Skeletal muscle cell (primary cell): ENCODE measurements around the gene SLC29A2.
A peak's percentile ranks its signal among the peaks of the same experiment; 100 is the strongest.

Source experiments
- DNase-seq: peaks from one replicate; pipeline ENCODE4 v3.0.0-alpha.2; 2010; ENCODE audit warnings: low read depth
- H3K4me3 ChIP-seq: 2 replicates; pipeline ENCODE4 v1.5.1; 2011; ENCODE audit warnings: low read depth, mild to moderate bottlenecking, control low read depth, low read length, moderate library complexity

Gene SLC29A2

DNA sequence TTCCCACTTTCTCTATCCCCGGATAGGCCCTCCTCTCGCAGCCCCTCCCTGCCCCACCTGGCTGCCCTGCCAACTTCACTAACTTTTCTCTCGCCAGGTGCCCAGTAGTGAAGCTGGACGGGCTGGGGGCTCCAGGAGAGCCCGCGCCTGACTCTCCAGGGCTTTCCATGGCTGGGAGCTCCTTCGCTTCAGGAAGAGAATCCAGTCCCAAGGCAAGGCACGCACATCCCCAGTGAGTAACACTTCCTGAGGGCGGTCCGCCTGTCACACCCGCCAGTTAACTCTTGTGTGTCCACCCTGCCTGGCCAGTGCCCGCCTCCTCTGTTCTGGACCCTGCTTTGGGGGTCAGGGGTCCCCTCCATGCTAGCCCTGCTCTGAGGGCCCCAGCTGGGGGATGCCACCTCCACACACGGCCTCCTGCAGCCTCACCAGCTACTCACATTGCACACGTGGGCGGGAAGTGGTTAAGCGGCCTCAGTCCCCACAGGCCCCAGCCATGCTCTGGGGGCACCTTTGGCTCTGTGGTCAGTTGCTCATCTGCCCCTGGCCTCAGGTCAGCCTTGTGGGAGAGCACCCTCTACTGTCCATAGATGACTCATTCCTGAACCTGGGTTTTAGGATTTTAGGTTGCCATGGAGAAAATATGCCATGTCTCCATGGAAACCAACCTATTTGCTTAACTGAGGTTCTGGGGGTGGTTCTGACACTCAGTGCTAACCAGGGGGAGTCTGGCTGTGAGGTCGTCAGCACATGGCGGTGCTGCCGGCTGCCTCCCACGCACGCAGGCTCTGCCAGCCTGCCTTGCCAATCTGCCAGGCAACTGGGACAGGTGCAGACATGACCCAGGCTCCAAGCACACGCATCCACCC, 35.1 kb downstream of the SLC29A2 start, which contains the start of gene RIN1:
Gene RIN1, minus strand, starts transcription at position 201 of the 869 bp plus-strand sequence. Its CDS starts 32 bp downstream, at position 169.
- peak; percentile 98 for DNase-seq
- H3K4me3 ChIP-seq: peak within 1 kb of the TSS; percentile 77

DNA sequence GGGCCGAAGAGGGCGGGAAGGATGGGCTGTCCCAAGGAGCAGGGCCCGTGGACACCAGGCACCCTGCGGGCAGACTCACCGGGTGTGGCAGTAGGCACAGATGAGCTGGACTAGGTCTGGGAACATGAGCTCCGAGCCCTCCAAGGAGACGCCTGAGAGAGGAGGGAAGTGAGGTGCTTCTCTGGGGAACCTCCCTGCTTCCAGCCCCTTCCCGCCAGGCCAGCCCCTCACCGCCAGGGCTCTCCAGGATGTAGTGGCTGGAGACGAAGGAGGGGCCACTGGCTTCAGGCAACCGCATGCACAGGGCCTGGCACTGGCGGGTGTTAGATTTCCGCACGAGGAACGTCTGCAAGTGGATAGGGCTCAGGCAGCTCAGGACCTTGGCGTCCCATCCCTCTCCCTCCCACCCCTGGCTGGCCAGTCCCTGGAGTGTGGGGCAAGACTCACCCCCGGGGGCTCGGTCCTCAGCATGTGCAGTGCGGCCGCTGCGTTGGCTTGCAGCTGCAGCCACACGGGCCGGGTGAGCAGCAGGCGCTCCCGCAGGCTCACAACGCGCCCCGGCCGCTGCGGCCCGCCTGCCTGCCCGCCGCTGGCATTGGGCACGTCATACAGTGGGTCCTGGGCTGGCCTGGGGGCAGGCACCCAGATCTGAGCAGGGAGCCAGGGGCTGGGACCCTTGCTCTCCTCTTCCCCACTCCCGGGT, 35.9 kb downstream of the SLC29A2 start:
- H3K4me3 ChIP-seq: peak overlapping the region; percentile 77
- DNase-seq: no peak

DNA sequence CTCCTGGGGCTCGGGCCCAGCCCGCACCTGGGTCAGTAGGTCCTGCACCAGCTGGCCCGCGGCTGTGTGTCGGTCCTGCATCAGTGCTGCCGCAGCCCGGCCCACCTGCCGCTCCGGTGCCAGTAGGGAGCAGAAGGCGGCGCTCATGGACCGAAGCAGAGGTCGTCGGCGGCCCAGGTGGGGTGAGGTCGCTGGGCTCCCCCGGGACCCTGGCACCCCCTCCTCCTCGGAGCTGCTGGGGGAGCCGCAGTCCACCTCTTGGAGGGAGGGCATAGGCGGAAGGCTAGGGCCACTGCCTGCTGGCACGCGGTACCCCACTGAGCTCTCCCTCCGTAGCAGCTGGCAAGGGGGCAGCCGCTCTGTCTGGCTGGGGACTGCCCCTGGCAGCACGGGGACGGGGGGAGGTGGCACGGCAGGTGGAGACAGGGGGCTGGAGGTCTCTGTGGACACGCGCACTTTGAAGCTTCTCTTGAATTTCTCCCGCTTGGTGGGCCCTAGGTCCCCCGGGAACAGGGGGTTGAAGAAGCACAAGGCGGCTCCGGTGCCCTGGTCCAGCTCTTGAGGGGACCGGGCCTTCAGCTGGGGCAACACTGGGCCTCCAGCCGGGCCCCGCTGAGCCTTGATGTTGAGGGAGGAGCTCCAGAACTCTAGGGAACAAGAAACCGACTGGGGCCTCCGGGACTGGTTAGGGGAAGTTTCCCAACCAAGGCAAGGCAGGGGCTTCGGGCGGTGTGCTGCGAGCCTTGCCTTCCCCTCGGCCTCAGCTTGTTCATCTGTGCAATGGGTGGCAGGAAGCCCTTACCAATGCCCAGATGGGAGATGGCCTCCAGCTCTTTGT, 36.7 kb downstream of the SLC29A2 start:
- H3K4me3 ChIP-seq: peak overlapping the region; percentile 77
- DNase-seq: no peak

DNA sequence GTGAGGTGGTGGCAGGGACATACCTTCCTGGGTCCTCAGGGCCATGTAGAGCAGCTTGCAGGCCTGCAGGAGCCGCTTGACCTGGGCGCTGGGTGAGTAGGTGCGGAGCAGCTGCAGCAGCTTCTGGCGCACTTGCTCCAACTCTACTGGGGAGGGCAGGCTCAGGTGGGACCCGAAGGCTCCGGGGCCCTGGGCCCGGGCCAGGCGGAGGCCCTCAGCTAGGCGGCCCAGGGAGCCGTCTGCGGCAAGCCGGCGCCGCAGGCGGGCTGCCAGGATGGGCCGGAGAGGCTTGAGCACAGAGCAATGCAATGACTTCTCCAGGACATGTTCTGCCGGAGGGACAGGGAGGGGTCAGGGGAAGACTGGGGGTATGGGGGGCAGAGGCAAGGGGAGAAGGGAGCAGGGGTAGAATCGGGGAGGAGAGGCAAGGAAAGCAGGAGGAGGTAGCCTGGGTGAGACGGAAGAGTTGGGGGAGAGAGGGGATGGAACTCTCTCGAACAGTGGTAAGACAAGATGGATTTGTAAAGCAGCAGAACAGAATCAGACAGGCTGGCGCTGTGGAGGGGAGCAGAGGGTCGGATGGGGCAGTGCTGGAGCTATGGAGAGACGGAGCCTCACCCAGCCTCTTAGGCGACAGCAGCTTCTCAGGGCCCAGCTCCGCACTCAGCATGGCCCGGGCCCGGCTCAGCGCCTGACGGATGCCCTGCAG, 37.5 kb downstream of the SLC29A2 start:
- no peak for DNase-seq
- peak overlapping the region; percentile 77 for H3K4me3 ChIP-seq

DNA sequence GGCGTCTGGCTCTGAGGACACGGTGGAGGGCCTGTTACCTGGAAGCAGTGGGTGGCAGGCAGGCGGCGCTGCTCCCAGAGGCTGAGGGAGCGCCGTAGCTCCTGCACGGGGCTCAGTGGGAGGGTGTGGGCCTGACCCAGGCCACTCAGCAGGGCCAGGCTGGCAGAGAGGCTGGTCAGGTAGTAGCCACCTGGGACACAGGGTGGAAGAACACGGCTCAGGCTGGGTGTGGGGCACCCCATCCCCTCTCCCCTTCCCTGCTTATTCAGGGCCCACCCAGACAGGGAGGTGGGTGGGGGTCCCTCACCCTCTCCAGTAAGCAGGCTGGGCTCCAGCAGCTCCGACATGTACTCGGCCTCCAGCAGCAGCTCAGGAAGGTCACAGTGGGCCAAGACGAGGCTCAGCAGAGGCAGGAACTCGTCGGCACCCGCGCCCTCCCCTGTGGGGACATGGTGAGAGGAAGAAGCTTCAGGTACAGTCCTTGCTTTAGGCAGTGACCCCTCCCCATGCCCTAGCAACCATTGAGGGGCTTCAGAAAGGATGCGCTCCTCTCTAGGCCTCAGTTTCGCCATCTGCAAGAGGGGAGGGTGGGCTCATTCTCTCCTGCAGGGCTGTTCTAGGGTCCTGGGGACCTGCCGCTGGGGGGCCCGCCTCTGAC, 38.2 kb downstream of the SLC29A2 start:
- DNase-seq: no peak
- H3K4me3 ChIP-seq: peak overlapping the region; percentile 77

DNA sequence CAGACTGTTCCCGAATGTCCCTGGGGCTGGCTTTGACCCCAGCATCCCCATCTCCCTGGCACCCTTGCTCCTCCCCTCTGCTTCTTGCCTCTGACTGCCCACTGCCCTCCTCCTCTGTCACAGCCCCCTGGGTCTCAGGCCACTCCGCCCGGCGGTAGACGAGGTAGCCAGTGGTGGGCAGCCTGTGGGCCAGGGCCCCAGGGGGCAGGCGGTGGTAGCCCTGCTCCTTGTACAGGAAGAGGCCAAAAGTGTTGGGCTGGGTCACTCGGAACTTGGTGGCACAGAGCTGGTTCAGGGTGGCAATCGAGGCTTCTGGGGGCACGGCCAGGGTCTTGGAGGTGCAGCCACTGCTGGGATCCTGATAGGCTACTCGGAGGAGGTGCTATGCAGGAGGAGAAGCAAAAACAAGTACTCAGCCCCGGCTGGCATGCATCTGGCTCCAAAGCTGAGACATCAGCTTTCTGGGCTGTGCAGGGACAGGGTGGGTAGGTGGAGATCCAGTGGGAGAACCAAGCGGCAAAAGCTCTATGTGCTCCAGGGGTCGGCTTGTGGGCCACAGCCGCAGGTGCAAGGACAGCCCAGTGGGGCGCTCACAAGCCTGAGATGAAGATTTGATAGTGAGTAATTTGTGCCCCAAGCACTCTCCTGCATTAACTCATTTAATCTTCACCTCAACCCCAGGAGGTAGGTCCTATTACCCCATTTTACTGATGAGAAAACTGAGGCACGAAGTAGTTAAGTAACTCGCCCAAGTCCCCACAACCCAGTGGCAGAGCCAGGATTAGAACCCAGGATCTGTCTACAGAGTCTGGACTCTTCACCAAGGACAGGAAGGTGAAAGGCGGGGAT, 39.0 kb downstream of the SLC29A2 start:
- no peak overlapping the region for H3K4me3 ChIP-seq
- no peak for DNase-seq

DNA sequence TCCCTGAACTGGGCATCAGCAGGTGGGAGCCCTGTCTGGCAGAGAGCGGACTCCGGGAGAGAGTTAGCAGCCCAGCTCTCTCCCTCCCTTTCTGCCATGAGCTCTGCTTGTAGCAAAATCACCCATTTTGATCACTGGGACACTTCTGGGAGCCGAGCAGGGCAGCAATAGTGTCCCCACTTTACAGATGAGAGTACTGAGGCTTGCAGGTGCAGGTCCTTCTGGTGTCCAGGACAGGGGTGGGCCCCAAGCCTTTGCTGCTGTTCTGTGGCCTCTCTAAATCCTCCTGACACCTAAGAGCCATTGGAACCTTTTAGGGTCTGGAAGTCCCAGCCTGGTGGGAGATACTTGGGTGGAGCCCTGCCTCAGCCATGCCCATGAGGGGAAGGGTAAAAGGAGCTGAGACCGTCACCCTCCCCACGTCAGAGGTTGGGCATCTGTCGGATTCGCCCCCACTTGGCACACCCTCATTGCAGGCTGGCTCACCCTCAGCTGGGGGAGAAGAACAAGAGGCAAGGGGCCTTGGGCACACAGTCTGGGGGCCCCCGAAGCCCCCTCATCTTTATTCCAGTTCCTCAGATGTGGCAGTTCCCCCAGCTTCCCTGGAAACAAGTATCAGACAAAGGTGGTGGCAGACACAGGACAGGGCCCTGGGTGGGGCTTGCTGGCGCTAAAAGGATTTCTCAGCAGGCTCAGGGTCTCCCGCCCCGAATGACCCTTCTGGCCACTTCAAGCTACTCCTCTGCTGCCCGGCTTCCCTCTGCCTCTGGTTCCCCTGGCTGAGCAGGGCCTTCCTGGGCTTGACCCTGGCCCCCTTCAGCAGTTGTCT, 39.8 kb downstream of the SLC29A2 start:
- no peak for DNase-seq
- no peak overlapping the region for H3K4me3 ChIP-seq

DNA sequence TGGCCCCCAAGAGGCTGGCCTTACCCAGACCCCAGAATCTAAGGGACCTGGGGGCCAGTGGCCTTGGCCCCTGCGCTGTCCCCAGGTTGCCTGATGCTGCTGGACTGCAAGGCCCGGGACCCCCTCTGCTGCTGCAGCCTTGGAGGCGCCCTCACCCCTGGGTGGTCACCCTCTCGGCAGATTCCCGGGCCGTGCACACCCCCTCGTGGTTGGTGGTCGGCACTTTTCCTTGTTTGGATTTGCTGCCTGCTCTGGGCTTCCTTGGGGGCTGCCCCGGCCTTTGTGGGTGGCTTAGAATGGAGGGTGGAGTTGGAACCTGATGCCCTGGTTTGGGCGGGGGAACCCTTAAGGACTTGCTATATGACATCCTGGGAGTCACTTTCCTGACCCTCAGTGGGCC, 40.6 kb downstream of the SLC29A2 start:
- no peak for DNase-seq
- H3K4me3 ChIP-seq: no peak overlapping the region

DNA sequence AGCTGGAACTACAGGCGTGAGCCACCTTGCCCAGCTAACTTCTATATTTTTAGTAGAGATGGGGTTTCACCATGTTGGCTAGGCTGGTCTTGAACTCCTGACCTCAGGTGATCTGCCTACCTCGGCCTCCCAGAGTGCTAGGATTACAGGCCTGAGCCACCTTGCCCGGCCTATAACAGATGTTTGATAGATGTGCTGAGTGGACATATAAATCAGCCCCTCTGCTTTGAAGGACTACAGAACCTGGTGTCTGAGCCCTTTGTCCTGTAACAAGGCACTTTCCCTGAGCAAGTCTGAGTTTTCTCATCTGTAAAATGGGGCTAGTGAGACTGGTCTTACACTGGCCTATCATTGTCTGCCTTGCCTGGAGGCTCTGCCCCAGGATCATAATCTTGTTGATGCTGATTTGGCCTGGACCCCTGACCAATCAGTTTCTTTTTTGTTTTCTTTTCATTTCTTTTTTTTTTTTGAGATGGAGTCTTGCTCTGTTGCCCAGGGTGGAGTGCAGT, 42.3 kb downstream of the SLC29A2 start:
- DNase-seq: no peak
- H3K4me3 ChIP-seq: no peak overlapping the region

DNA sequence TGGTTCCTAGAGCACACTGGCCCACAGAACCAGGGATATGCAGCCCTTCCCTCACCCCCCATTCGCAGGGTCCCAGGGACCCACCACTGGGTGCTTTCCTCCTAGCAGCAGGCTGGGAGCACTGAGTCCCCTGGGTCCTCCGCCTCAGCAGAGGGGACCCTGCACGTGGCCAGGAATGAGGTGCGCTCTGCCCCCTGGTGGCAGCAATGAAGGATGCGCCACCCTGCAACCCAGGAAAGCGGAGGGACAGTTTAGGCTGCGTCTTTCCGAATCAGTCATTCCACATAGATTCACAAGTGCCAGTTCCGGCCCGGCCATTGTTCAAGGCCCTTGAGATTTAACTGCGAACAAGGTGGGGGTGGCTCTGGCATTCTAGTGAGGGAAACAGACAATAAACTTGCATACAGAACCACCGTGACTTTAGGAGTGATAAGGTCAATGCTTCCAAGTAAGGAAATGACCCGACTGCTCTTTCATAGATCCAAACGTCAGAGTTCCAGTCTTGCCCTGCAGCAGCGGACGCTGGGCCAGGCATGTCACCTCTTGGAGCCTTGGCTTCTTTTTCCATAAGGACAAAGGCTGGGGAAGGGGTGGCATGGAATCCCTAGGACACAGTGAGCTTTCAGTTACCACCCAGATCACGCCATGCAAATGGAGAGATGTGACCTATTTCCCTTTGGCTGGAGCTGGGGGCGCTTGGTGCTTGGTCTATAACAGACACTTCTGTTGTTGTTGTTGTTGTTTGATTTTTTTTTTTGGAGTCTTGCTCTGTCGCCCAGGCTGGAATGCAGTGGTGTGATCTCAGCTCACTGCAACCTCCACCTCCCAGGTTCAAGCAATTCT, 43.0 kb downstream of the SLC29A2 start:
- H3K4me3 ChIP-seq: no peak overlapping the region
- no peak for DNase-seq

DNA sequence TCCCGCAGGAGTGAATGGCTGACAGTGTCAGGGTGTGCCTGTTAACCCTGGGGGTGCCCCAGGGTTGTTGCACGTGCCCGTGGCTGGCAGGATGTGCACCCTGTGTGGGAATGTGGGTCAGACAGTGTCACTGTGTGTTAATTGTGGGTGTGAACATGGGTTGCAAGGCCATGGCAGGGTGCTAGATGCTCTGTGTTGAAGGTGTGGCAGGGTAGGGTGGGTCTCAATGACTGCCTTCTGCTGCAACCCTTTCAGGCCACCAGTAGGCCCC, 43.6 kb downstream of the SLC29A2 start:
- H3K4me3 ChIP-seq: no peak overlapping the region
- DNase-seq: no peak

DNA sequence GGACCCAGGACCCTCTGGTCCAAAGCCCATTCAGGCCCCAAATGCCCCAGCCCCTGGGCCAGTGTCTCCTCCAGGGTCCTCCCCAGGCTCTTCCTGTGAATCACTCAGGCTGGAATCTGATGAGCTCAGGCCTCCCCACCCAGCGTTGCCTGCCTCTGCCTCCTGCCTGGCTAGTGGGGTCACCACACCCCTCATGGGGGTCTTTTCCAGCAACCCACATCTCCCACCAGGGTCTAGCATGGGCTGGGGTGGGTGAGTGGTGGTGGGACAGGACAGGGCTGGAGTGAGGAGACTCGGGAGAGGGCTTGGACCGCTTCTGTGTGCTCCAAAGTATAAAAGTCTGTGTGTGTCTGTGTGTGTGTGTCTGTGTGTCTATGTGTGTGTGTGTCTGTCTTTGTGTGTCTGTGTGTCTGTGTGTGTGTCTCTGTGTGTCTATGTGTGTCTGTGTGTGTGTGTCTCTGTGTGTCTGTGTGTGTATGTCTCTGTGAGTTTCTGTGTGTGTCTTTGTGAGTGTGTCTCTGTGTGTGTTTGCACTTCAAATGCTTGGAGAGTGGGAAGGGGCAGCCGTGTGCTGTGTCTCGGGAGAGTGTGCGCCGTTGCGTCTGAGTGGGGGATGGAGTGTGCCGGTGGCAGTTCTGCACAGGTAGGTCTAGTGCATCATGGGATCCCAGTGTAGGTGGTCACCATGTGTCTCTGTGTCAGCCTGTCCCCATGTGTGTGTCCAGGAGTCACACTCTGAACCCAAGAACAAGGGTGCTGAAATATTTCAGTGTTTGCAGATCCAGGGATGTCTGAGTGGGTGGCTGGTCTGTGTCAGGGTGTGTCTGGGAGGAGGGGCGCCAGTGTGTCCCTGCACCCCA, 44.2 kb downstream of the SLC29A2 start:
- no peak overlapping the region for H3K4me3 ChIP-seq
- no peak for DNase-seq

DNA sequence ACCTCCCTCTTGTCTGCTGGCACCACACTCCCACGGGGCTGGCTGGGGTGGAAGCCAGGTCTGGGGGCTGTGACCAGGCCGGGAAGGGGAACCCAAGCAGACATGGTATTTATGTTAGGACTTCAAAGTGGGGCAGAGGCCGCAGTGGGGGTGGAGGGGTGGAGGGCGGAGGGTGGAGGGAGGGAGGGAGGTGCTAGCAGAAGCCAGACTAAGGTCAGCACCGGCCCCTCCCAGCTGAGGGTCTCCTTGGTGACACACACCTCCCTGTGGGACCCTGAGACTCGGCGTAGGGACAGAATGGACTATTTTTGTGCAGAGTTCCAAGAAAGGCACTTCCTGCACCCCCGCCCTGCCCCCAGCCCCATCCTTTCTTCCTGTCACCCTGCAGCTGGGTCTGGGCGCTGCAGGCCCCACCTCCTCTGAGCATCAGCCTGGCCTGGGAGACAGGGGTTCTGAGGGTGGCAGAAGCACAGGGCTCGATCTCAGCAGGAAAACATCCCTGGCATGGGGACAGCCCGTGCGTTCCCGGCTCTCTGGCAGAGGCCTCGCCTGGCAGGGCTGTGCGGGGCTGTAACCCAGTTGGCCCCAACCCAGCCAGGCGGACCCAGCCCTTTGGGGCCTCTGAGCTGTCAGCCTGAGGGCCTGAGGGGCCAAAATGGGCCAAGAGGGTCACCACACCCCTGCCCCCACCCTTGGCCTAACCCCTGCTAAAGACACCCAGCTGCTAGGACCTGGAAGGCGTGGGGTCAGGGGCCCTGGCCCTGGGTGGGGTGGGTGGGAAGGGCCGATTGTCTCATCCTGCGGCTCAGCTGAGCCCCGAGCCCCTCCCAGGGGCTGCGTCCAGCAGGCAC, 45.1 kb downstream of the SLC29A2 start:
- DNase-seq: no peak
- no peak overlapping the region for H3K4me3 ChIP-seq

DNA sequence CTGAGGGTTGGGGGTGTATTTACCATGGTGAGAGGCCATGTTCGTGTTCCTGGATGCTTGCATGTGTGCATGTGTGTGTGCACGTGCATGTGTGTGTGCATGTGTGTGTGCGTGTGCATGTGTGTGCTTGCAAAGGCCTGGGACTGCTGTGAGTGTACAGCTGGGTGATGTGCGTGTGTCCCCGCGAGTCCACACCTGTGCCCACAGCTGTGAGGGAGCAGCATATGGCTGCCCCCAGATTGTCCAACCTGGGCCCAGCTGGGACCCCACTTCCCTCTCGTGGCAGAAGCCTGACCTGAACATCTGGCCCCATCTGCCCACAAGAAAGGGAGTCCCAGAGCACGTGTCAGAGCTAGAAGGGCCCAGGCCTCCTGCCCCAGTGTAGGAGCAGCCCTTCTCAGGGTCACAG, 46.3 kb downstream of the SLC29A2 start:
- no peak for DNase-seq
- no peak overlapping the region for H3K4me3 ChIP-seq

DNA sequence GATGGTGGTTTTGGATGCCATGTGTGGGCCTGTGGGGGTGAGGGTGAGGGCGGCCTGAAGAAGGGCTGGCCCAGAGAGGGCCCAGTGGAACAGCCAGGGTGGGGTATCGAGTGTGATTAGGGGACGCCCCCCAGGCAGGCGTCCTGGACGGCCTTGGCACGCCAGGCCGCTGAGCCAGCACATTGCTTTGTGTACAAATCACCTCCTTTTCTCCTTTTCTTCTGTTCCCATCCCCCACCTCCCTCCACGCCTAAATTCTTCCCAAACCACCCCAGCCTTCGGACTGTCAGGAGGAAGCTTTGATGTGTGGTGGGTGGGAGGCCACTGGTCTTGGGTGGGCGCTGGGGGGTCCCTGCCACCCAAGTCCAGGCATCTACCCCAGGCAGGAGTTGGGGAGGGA, 46.9 kb downstream of the SLC29A2 start:
- no peak overlapping the region for H3K4me3 ChIP-seq
- no peak for DNase-seq
